ENCODE data around the gene WDR88.
"Not testable (repeated sequence)": the region's sequence is repeated elsewhere in the genome, so short reads cannot be mapped to it uniquely, and the experiment has no call there.

Gene WDR88, protein sequence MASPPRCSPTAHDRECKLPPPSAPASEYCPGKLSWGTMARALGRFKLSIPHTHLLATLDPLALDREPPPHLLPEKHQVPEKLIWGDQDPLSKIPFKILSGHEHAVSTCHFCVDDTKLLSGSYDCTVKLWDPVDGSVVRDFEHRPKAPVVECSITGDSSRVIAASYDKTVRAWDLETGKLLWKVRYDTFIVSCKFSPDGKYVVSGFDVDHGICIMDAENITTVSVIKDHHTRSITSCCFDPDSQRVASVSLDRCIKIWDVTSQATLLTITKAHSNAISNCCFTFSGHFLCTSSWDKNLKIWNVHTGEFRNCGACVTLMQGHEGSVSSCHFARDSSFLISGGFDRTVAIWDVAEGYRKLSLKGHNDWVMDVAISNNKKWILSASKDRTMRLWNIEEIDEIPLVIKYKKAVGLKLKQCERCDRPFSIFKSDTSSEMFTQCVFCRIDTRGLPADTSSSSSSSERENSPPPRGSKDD

DNA sequence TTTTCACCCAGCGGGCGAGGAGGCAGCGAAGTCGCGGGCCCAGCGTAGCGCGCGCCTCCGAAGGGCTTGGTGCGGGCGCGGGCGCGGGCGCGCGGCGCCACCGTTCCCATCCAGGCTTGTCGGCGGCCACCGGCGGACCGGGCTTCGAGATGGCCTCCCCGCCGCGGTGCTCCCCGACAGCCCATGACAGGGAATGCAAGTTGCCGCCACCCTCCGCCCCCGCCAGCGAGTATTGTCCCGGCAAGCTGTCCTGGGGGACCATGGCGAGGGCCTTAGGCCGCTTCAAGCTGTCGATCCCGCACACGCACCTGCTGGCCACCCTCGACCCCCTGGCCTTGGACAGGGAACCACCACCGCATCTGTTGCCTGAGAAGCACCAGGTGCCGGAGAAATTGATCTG, at the start of gene WDR88:
Gene WDR88 (plus strand): TSS at position 94 of the 400 bp plus-strand sequence. CDS start 56 bp downstream, at position 150.
- DNase-seq, result no peak

DNA sequence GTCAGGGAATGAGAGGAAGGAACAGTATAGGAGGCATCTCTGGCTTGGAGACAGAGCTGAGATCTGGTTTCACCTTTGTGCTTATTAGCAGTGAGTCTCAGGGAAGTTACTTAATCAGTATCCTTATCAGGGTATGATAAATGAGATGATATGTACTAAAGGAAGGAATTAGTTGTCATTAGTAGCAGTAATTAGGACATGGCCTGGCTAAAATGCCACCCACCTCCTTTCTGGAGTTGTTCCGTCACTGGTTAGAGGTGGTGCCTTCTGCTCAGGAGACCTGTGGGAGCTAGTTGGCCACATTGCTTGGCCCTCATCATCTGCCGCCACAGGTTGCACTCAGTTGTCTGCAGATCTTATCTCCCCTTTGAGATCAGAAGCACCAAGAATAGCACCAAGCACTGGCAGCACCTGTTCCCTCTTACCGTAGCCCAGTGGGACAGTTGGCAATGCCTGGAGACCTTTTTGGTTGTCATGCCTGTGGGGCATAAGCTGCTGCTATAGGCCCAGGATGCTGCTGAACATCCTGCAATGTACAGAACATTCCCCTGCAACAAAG, 46.3 kb upstream of the WDR88 start:
- DNase-seq, result no peak

DNA sequence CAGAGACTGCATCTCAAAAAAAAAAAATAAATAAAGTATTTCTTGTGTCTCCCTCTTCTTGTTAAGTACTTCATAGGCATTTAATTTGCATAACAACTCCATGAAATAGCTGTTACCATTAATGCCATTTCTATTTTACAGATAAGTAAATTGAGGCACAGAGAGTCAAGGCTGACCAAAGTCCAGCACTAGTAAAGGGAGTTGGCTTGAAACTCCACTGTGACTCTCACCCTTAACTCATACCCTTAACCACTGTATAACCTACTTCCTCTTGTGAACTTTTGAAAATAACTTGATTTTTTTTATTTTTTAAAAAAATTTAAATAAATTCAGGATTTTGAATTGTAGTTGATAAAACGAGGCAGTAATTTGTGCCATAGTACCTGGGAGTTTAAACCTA, 45.0 kb upstream of the WDR88 start:
- no peak for DNase-seq

DNA sequence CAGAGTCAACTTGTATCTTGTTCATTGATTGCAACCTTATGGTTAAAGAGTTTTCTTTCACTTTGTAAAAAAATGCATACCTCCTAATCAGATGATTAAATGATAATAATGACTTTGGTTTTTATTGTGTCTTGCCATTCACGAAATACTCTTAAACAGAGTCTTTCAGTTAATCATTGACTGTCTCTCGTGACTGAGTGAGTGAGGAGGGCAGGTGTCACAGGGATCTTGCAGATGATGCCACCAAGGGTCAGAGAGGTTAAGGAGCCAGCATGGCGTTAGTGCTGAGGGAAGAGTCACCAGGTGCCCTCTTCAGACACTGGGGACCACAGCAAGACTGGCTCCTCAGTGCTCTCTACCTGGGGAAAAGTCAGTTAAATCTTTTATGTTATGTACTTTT, 42.9 kb upstream of the WDR88 start:
- no peak for DNase-seq

DNA sequence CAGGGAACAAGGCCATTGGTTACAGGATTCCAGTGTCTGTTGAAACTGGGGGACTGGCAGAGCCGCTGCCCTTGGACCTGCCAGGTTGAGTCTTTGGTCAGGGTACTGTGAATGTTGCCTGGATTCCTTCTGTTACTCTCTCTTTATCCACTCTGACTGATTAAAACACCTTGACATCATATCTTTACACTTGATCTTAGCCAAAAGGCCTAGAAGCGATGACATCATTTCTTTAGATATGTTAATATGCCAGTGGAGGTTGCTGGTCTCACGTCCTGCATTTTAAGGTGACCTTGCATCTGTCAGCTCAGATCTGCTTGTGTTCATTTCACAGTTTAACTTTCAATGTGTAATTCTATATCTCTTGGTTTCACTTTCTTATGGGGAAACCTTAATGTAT, 41.7 kb upstream of the WDR88 start:
- no peak for DNase-seq

DNA sequence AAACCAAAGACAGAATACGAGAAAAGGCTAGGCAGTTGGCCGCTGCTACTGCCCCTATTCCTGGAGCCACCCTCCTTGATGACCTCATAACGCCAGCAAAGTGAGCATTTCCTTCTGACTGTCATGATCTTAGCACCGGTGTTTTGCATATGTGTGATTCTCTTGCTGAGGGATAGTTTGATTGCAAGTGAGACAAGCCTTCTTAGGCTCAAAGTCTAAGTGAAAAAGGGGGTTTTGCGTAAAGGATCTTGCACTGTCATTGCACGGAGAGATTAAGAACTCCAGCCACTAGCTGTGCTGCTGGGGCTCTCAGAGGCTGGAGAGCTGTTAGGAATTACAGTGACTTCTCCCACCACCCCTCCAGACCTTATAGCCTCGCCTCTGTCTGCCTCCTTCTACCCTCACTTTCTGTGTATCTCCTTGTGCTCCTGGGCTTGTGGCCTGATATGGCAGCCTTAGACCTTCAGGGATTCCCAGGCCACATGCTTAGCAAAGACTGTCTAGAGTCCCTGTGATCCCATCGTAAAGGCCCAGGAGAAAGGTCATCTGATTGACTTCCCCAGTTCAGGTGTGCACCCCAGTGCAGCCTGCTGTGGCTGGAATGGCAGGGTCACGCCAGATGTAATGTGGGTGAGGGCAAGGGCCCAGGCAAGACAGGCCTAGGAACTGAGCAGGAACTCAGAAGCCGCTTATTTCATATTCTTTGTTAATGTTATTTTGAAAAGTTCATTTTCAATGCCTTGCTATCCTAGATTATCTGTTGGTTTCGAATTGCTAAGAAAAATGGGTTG, 38.3 kb upstream of the WDR88 start:
- DNase-seq, result no peak

DNA sequence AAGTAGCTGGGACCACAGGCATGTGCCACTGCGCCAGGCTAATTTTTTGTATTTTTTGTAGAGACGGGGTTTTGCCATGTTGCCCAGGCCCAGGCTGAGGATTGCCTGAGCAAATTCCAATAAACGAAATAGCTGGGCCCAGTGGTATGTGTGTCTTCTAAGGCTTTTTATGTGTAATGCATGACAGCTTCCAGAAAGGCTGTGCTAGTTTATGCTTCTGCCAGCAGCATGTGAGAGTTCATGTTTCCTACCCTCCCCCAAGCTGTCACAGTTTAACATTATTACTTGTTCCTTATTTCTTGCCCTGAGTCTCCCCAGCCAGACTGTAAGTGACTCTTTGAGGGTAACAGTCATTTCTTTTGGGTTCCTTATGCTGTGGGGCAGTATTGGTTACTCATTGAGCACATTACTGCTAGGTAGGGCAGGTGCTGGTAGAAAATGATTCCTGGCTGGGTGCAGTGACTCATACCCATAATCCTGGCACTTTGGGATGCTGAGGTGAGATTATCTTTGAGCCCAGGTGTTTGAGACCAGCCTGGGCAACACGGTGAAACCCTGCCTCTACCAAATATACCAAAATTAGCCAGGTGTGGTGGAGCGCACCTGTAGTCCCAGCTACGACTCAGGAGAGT, 37.4 kb upstream of the WDR88 start:
- DNase-seq, result peak; percentile 43

DNA sequence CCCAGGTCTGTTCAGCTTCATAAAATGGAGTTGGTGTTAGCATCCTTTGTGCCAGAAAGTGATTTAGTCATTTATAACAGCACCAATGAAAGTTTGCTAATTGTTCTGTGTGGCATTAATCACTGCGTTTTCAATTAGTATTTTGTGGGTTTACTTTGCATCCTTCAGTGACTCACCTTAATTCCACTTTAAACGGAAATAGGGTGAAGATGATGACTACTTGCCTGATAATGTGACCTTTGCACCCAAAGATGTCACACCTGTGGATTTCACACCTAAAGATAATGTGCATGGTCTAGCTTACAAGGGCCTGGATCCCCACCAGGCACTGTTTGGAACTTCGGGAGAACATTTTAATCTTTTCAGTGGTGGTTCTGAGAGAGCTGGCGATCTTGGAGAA, 35.9 kb upstream of the WDR88 start:
- no peak for DNase-seq

DNA sequence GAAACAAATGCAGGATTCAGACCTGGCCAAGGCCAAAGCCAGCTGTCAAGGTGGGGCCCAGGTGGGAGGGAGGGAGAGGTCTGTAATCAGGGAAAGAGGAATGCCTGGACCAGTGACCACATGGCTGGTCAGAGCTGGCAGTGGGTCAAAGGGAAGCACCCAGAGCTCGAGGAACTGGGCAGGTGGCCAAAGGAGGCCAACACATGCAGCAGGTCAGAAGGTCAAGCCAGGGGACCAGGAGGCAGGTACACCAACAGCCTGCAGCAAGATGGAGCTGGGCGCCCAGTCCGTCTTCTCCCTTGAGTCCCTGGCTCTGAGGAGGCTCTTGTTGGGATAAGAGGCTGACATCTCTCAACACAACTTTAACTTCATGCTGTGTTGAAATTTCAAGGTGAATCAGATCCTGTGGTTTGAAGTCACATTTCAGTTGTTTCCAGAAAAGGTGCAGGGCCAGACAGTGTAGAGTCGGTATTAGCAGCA, 33.8 kb upstream of the WDR88 start:
- DNase-seq, result no peak

DNA sequence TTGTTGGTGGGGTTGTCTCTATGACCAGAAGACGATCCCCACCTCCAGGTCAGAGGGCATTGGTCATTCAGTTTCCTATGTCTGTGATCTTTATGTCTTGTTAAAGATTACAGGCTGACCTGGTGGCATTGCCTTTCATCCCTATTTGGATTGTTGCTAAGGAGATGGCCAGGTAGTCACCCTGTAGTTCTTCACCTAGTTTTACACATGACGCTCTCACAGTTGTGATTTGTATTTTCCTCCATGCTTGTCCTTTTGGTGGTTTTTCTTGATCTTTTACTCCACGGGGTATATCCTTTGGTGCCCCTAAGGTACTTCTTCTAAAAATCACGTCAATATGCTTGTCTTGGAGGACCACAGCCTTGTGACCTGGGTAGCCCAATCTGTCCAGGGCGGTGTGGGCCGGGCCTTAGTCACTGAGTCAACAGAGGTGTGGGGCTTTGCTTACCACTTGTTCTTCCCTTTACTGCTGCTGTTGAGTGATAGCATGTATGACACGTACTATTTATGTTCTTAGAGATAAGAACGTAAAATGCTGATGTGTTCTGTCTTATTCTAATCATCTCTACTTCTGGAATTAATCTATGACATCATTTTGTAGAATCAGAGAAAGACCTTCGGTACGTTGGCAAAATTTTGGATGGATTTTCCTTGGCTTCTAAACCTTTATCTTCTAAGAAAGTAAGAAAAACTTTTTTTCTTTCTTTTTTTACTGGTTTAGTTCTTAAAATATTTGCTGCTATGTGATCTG, 30.8 kb upstream of the WDR88 start:
- DNase-seq, result no peak

DNA sequence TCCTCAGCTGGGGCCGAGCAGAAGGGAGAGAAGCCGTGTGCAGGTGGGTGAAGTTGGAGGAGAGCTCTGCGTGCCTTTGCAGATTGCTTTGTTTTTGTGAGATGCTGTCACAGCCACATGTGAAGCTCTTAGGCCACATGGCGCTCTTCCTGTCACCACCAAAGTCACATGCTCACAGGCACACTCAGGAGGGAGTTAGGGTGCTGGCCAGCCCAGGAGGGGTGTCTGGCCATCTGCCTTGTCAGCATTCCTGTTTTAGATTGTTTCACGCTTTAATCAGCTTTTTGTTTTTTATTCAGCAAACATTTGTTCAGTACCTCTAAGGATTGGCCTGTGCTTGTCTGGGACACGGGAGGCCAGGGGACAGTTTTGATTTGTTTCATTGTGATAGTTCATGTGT, 29.0 kb upstream of the WDR88 start:
- DNase-seq, result no peak

DNA sequence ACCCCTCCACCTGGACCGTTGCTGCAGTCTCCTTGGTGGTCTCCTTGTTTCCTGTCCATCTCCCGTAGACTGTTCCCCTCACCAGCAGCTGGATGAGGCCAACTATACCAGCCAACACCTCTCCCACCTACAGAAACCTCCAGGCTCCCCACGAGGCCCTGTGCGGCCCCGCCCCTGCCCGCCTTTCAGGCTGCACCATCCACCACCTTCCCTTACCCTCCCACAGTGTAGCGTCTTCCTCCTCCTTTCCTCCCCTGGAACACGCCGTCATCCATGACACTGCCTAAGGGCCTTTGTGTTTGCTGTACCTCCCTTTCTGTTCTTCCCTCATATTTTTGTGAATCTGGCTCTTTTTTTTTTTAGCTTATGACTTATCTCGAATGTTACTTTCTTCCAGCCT, 23.8 kb upstream of the WDR88 start:
- no peak for DNase-seq

DNA sequence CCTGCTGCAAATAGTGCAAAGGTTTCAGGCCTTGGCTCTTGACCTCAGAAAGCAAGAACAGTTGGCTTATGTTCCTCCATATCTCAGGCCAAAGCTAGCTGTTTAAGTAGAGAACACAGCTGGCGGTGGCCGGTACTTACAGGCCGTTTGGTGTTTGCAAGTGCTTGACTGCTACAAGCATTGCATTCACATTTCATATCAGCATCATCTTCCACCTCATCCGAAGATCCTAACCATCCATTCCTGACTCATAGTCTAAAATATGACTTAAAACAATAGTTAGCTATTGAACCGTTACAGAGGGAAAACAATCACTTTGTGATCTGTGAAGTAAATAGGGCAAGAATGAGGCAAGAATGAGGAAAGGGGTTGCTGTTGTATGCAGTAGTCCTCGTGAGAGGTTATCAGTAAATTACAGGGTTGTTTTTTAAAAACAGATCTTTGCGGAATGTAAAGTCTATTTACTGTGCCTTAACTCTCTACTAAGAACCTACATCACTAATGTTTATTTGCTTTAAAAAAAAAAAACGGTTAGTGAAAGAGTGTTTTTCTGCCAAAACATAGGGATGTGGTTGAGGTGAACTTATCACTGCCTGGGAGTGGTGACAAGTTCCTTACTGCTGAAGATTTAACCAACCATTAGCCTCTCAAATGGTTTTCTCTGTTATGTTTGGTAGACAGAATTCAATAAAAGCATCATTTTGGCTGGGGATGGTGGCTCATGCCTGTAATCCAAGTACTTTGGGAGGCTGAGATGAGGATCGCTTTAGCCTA, 21.6 kb upstream of the WDR88 start:
- DNase-seq, result no peak

DNA sequence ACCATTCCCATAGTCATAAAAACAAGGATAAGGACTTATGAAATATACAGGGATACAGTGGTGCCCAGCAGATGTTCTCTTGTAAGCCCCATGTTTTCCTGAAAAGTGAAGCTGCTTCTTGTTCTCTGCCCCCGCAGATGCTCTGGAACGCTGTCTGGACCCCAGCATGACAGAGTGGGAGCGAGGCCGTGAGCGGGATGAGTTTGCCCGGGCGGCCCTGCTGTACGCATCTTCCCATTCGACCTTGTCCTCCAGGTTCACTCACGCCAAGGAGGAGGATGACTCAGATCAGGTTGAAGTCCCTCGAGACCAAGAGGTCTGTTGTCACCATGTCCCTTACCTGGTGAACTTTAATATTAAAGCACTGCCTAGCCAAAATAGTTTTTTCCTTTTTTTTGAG, 20.3 kb upstream of the WDR88 start:
- no peak for DNase-seq

DNA sequence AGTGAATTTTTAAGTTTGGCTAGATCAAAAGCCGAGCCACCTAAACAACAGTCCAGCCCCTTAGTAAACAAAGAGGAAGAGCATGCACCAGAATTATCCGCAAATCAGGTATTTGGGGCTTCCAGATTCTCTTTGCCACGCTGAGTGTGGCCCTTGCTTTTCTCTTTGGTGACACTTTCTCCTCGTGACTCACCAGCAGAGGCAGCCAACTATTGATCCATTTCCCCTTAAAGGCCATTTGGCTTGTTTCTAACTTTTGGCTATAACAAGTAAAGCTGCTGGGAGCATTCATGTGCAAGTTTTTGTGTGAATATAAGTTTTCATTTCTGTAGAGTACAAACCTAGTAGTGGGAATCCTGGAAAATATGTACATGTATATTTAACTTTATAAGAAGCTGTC, 17.6 kb upstream of the WDR88 start:
- DNase-seq, result no peak

DNA sequence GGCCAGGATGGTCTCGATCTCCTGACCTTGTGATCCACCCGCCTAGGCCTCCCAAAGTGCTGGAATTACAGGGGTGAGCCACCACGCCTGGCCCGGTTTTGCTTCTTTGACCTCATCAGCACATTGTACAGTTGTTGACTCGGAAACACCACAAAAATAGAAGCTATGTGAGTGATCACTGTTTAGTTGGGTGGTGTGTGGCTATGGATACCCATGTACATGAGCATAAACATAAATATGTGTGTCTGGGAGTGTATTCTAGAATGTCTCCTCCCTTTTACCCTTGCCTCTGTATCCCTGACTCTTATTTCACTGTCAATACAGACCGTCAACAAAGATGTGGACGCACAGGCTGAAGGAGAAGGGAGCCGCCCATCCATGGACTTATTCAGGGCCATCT, 14.4 kb upstream of the WDR88 start:
- no peak for DNase-seq

DNA sequence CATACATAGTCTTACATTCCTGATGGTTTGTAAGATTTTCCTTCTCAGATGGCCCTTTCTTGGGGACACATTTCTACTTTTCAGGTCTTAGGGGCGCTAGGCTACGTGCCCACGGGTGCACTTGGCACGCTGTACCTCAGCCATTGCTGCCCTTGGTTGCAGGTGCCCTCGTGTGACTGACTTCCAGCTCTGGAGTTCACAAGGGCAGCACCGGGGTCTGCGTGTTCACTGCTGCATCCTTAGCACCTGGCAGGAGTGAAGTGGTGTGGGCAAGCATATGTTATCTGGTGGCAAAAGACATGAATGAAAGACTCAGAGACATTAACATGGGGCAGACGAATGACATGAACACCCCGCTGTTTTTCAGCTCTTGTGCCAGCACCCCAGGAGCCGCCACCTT, 13.3 kb upstream of the WDR88 start:
- DNase-seq, result no peak

DNA sequence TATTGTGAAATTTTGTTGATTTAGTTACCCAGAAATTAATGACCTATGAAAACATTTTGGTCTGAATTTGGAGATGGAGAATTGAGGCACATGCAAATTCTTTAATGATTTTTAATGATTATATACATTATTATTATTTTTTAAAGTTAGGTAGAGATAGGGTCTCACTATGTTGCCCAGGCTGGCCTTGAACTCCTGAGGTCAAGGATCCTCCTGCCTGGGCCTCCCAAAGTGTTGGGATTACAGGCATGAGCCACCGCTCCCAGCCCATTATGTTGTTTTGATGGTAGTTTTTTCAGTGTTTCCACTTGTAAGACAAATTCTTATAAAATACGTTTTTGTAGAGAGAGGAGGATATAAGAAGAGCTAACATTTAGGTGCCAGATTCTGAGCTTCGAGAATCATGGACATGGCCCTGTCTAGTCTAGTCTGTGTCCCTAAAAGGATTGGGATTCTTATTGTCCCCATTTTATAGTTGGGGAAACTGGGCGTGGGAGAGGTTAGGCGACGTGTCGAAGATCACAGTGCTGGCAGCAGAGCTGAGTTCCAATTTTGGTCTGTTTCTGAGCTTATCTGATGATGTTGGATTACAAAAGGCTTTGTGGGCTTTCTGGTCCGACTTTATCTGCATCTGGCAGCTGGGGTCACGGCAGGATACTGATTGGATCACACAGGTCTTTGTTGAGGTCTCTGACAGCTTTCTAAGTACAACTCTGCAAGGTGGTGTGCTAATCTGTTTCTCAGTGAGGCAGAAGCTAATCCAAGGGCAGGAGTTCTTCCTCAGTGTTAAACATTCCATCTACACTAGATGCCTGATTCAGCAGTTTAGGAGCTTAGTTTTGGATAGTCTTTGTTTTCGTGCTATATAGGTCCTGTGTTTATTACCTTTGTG, 7.5 kb upstream of the WDR88 start:
- DNase-seq, result no peak

DNA sequence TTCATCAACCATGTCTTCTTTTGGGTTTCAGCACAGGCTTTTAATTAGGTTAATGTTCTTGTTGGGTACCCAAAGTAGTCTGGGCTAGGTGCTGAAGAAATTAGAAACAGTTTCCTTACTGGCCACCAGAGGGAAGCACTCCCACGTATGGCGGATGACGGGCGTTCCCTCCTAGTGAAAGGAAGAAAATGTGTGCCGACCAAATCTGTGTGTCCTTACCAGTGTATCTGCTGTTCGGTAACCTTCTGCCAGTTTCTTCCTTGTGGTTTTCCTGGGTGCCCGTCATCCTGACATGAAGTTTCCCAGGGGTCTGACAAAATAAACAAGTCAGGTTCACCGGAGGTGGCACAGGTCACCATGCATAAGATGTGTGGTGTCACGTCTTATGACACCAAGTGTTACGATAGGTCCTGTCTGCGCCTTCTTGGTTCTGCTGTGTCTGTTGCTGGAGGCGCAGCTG, 6.0 kb upstream of the WDR88 start:
- peak; percentile 58 for DNase-seq

DNA sequence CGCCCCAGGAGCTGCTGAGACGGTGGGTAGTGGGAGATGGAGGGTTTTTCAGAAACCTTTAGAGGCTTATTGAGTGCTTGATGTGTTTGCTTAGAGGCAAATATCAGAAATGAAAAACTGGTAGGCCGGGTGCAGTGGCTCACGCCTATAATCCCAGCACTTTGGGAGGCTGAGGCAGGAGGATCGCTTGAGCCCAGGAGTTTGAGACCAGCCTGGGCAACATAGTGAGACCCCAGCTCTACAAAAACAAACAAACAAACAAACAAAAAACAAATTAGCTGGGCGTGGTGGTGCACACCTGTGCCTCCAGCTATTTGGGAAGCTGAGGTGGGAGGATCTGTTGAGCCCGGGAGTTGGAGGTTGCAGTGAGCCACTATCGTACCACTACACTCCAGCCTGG, 5.2 kb upstream of the WDR88 start:
- DNase-seq, result not testable (repeated sequence)

DNA sequence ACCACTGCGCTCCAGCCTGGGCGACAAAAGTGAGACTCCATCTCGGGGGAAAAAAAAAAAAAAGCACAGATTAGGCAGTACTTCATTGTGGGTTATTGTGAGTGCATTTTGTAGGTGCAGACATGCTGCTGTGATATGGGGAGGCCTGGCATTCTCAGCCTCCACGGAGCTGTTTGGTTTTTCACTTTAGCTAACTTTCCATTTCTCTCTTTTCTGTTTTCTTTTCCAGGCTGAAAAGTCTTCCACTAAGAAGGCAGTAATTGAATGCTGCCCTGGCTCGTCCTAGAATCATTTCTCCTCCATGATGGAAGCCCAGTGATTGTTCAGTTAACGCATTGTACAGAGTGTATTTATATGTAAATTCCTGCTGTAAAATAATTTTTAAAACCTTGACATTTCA, 2.0 kb upstream of the WDR88 start:
- DNase-seq, result no peak
